Sigmoid colon (tissue), 7 donors: ENCODE data around the gene CTNNAL1. TPM values are rescaled to one million over a fixed set of nuclear protein-coding genes. Genes with fewer than 3 reads are reported as not detected.

ENCODE experiments used
- DNase-seq: peaks from one replicate; pipeline ENCODE4 v3.0.0-alpha.2; 2019
- H3K27ac ChIP-seq, 4 donors: fragments of 200-600 bp; sonication (generic); one replicate each; pipeline ENCODE4 v1.5.1; 2016 to 2019; ENCODE audit warnings: mild to moderate bottlenecking in 1 of 4
- H3K27me3 ChIP-seq, 3 donors: fragments of 200-600 bp; sonication (generic); one replicate each; pipeline ENCODE4 v1.5.1; 2019; ENCODE audit warnings: mild to moderate bottlenecking in 1 of 3
- H3K36me3 ChIP-seq, 4 donors: fragments of 200-600 bp; sonication (generic); one replicate each; pipeline ENCODE4 v1.5.1; 2016 to 2019
- H3K4me1 ChIP-seq, 4 donors: fragments of 200-600 bp; sonication (generic); one replicate each; pipeline ENCODE4 v1.5.1; 2017 to 2019
- H3K4me3 ChIP-seq, 4 donors: fragments of 200-600 bp; sonication (generic); one replicate each; pipeline ENCODE4 v1.5.1; 2017 to 2019; ENCODE audit warnings: mild to moderate bottlenecking in 2 of 4, moderate library complexity in 1 of 4
- H3K9me3 ChIP-seq, 4 donors: fragments of 200-600 bp in 3 of 4; sonication (generic) in 3 of 4; one replicate each; pipeline versions ENCODE4 v1.5.1 to v1.6.1; 2013 to 2019
- EP300 ChIP-seq, 4 donors: sonication (generic); formaldehyde crosslinking; IDR thresholded peaks; one replicate each; pipeline ENCODE4 v1.6.1; 2017; ENCODE audit warnings: antibody characterized with exemption in 4 of 4
- POLR2A ChIP-seq, 2 donors: fragments of 450-650 bp; IDR thresholded peaks; one replicate each; pipeline ENCODE4 v1.6.1; 2016; ENCODE audit warnings: antibody characterized with exemption in 2 of 2, mild to moderate bottlenecking in 2 of 2, moderate library complexity in 2 of 2
- POLR2AphosphoS5 ChIP-seq, 4 donors: sonication (generic); formaldehyde crosslinking; IDR thresholded peaks; one replicate each; pipeline ENCODE4 v1.6.1; 2017; ENCODE audit warnings: antibody characterized with exemption in 4 of 4
- WGBS, 2 donors: extraction: QIAGEN DNeasy Blood & Tissue Kit; methylation state at CpG; one replicate each; pipeline ENCODE4 v1.1.7; 2013; 5-methylcytosine and 5-hydroxymethylcytosine counted together
- intact Hi-C: fragments of 100-400 bp; cut with DNase I; formaldehyde crosslinking; loops from one replicate; pipeline ENCODE4 v1.15.1; 2023
- polyA plus RNA-seq, 3 donors: library from polyadenylated mRNA; stranded (reverse); fragments of 200-250 nt; gene quantifications; one replicate each; pipeline ENCODE4 v1.2.3, GENCODE V29; 2013
- total RNA-seq, 4 donors: library from RNA; depleted of rRNA; stranded (reverse); fragments of >200 nt; gene quantifications; one replicate each; pipeline ENCODE4 v1.1.0, GENCODE V29; 2016
- TF ChIP-seq, protein P1 (sequence below), 4 experiments: fragments of 450-650 bp in 3 of 4; fragments of 200-600 bp in 1 of 4; IDR thresholded peaks; one replicate each; pipeline ENCODE4 v1.5.1; 2016 to 2019; ENCODE audit warnings: antibody characterized with exemption in 4 of 4, mild to moderate bottlenecking in 3 of 4, moderate library complexity in 2 of 4
- donor health status: healthy with polysubstance abuse.
- donor health status: Bipolar disorder and iron deficiency.
- donor health status: healthy.

CTNNAL1 gene
- total and polyA plus RNA-seq, 7 donors: 18.7 to 56.8 (median 36.4) TPM

DNA sequence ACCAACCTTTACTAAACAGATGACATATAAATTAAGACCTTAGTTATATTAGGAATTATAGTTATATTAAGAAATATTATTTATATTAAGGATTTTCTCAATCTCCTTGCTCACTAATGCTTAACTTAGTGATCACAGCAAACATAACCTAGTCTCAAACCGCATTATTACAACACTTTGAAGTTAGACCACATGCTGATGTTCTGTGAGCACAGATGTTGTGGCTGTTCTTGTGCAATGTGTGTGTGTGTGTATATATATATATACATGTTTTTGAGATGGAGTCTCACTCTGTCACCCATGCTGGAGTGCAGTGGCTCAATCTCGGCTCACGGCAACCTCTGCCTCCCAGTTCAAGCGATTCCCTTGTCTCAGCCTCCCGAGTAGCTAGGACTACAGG, 99.9 kb downstream of the CTNNAL1 start:
- Histone ChIP-seq H3K27ac (no peak overlapping the region), H3K9me3 (no peaks in the 10 kb centered on the region), H3K4me3 (no peak overlapping the region), H3K36me3 (peaks cover 8 to 99% (median 38%) of the 10 kb centered on the region in 4 donors), H3K4me1 (no peaks in the 10 kb centered on the region), H3K27me3 (no peaks in the 10 kb centered on the region)
- no peak for DNase-seq
- WGBS, 2 donors: 90 to 96% methylated on average over 5 of the region's 5 CpGs
- TF ChIP-seq POLR2A (IDR thresholded peaks at IDR 0.05) (no peak), EP300 (IDR thresholded peaks at IDR 0.05) (no peak), POLR2AphosphoS5 (IDR thresholded peaks at IDR 0.05) (no peak)
- TF ChIP-seq, protein P1, sequence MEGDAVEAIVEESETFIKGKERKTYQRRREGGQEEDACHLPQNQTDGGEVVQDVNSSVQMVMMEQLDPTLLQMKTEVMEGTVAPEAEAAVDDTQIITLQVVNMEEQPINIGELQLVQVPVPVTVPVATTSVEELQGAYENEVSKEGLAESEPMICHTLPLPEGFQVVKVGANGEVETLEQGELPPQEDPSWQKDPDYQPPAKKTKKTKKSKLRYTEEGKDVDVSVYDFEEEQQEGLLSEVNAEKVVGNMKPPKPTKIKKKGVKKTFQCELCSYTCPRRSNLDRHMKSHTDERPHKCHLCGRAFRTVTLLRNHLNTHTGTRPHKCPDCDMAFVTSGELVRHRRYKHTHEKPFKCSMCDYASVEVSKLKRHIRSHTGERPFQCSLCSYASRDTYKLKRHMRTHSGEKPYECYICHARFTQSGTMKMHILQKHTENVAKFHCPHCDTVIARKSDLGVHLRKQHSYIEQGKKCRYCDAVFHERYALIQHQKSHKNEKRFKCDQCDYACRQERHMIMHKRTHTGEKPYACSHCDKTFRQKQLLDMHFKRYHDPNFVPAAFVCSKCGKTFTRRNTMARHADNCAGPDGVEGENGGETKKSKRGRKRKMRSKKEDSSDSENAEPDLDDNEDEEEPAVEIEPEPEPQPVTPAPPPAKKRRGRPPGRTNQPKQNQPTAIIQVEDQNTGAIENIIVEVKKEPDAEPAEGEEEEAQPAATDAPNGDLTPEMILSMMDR (IDR thresholded peaks at IDR 0.05): no peak
- intact Hi-C loops: no loop called here

DNA sequence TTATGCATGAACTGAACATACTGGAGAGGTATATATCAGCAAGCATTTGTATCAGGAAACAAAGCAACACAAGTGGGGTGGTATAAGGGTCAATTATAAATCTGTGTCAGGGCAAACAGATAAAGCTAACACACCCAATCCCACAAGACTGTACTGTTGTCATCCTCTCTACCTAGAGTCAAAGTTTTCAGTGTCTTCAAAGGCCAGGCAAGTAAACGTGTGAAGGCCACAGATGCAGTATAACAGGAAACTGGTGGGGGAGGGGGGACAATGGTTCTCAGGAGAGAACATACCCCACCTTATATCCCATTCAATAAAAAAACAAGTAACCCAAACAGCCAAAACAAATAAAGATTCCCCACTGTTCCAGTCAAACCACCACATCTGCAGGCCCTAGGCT, 101.5 kb downstream of the CTNNAL1 start:
- peaks cover 7 to 99% (median 39%) of the 10 kb centered on the region in 4 donors for H3K36me3 ChIP-seq
- no peak overlapping the region for H3K4me3 ChIP-seq
- no peak overlapping the region for H3K27ac ChIP-seq
- TF ChIP-seq, protein P1 (IDR thresholded peaks at IDR 0.05): no peak
- no peak for TF ChIP-seq EP300 (IDR thresholded peaks at IDR 0.05)
- no peaks in the 10 kb centered on the region for H3K9me3 ChIP-seq
- intact Hi-C loops: no loop called here
- H3K27me3 ChIP-seq: no peaks in the 10 kb centered on the region
- no peaks in the 10 kb centered on the region for H3K4me1 ChIP-seq
- DNase-seq: no peak
- 26 to 33% methylated on average over 1 of the region's 1 CpG for WGBS, 2 donors

DNA sequence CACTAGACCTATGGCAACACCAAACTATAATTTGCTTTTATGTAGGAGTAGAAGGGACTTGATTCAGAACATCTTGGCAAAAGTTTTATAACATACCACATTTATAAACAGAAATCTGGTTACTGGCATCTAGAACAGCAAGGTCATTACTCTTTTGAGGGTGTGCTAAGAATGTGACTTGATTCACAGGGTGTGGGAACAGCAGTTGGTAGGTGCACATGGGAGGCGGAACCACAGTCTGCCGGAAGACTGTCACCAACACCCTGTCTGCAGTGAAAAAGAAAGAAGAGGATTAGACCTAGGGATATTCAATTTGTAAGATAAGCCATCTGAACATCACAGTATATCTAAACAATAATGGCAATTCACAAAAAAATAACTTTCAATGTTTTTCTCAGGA, 102.4 kb downstream of the CTNNAL1 start:
- no peaks in the 10 kb centered on the region for H3K27me3 ChIP-seq
- TF ChIP-seq POLR2A (IDR thresholded peaks at IDR 0.05): no peak
- TF ChIP-seq, protein P1 (IDR thresholded peaks at IDR 0.05): no peak
- no peak for TF ChIP-seq POLR2AphosphoS5 (IDR thresholded peaks at IDR 0.05)
- no peak for TF ChIP-seq EP300 (IDR thresholded peaks at IDR 0.05)
- peaks cover 7 to 100% (median 42%) of the 10 kb centered on the region in 4 donors for H3K36me3 ChIP-seq
- H3K4me1 ChIP-seq: no peaks in the 10 kb centered on the region
- H3K4me3 ChIP-seq: no peak overlapping the region
- intact Hi-C loops: no loop called here
- 98% methylated on average over 2 of the region's 2 CpGs for WGBS, 2 donors
- H3K27ac ChIP-seq: no peak overlapping the region
- DNase-seq: no peak
- H3K9me3 ChIP-seq: no peaks in the 10 kb centered on the region

DNA sequence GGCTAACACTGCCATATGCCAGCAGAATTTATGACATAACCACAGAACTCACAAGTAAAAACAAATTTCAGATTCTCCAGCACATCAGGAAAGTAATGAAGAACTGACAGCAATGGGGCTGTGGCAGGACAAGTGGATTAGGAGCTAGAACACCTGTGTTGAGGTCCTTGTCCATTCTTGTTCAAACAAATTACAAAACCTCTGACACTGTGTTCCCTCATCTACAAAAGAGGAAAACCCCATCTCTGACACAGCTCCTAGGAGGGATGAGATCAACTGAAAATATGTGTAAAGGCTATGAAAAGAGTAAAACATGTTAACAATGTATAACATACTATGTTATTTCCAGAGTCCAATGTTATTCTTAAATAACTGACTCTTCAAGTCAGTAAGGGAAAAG, 102.9 kb downstream of the CTNNAL1 start:
- Histone ChIP-seq H3K9me3 (no peaks in the 10 kb centered on the region), H3K27ac (no peak overlapping the region), H3K4me1 (no peaks in the 10 kb centered on the region), H3K36me3 (peaks cover 6 to 100% (median 41%) of the 10 kb centered on the region in 4 donors), H3K27me3 (no peaks in the 10 kb centered on the region), H3K4me3 (no peak overlapping the region)
- TF ChIP-seq POLR2AphosphoS5 (IDR thresholded peaks at IDR 0.05) (no peak), POLR2A (IDR thresholded peaks at IDR 0.05) (no peak), EP300 (IDR thresholded peaks at IDR 0.05) (no peak)
- TF ChIP-seq, protein P1 (IDR thresholded peaks at IDR 0.05): no peak
- intact Hi-C loops: no loop called here
- DNase-seq: no peak

DNA sequence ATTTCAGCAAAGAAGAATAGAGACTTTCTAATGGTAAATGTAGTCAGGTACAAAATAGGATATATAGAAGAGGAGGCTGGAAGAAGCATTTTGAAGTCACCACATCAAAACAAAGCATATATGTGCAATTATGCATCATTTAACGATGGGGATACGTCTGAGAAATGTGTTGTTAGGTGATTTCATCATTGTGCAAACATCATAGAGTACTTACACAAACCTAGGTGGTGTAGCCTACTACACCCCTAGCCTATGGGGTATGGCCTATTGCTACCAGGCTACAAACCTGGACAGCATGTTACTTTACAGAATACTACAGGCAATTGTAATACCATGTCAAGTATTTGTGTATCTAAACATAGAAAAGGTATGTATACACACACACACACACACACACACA, 107.8 kb downstream of the CTNNAL1 start:
- H3K27me3 ChIP-seq: no peaks in the 10 kb centered on the region
- no peaks in the 10 kb centered on the region for H3K4me1 ChIP-seq
- DNase-seq: no peak
- H3K9me3 ChIP-seq: no peaks in the 10 kb centered on the region
- TF ChIP-seq POLR2AphosphoS5 (IDR thresholded peaks at IDR 0.05): no peak
- TF ChIP-seq, protein P1 (IDR thresholded peaks at IDR 0.05): no peak
- TF ChIP-seq EP300 (IDR thresholded peaks at IDR 0.05): no peak
- no peak for TF ChIP-seq POLR2A (IDR thresholded peaks at IDR 0.05)
- H3K4me3 ChIP-seq: no peak overlapping the region
- WGBS, 2 donors: 30 to 78% methylated on average over 2 of the region's 2 CpGs
- peaks cover 18 to 98% (median 47%) of the 10 kb centered on the region in 4 donors for H3K36me3 ChIP-seq
- intact Hi-C loops: no loop called here
- H3K27ac ChIP-seq: no peak overlapping the region
